K562 (cell line): Measurements from ENCODE around the gene JHY. TPM values are rescaled to one million over a fixed set of nuclear protein-coding genes. Genes with fewer than 3 reads are reported as not detected.

Experiments used
- ATAC-seq: fragments of 200-7000 bp; cut with Tn5 transposase; 3 replicates; pipeline ENCODE4 v1.9.1; 2020; ENCODE audit warnings: moderate library complexity
- BruUV-seq: library from RNA; stranded (reverse); fragments of 400-500 nt; replicated peaks from 2 replicates; lab custom pipeline; 2021; lab: Mats Ljungman, UMichigan
- CTCF ChIA-PET: fragments of 300-600 bp; formaldehyde crosslinking; extraction: SDS; loops from one replicate; lab custom pipeline; 2021; ENCODE audit warnings: low intra/inter-chr PET ratio; lab: Yijun Ruan, JAX
- POLR2A ChIA-PET: fragments of 300-600, 350-650 bp; sonication (Branson Sonifier 250); formaldehyde crosslinking; extraction: SDS; loops from one replicate; lab custom pipeline; 2021; ENCODE audit warnings: antibody characterized with exemption, inconsistent platforms; lab: Yijun Ruan, JAX
- DNase-seq, 4 experiments: peaks; one replicate each; pipeline versions ENCODE4 v3.0.0 to v3.0.0-alpha.2; 2011 to 2018; ENCODE audit warnings: low spot score in 3 of 4, mixed read lengths in 3 of 4; ENCODE audit errors: extremely low read depth in 1 of 4
- FAIRE-seq: peaks from 2 replicates; lab custom pipeline; 2011; peaks lifted over from hg19 to GRCh38; lab: Jason Lieb, UNC
- H2AFZ ChIP-seq: 2 replicates; pipeline ENCODE4 v1.6.0; 2011; ENCODE audit warnings: low read depth, low read length, control low read depth, inconsistent platforms
- H3K27ac ChIP-seq: fragments of 200-600 bp; 3 replicates; pipeline ENCODE4 v1.8.0; 2011; ENCODE audit warnings: low read depth, mild to moderate bottlenecking, control low read depth, inconsistent platforms, low read length, moderate library complexity, mixed read lengths; ENCODE audit errors: extremely low read depth
- H3K27me3 ChIP-seq, 2 experiments: fragments of 300-600 bp in 1 of 2; 2 replicates in 1 of 2; 3 replicates in 1 of 2; pipeline versions ENCODE4 v1.6.0 to v1.8.0; 2011; ENCODE audit warnings: inconsistent platforms in 2 of 2, low read length in 2 of 2, mild to moderate bottlenecking in 1 of 2, mixed read lengths in 1 of 2, moderate library complexity in 1 of 2; ENCODE audit not compliant: control insufficient read depth in 2 of 2, insufficient read depth in 2 of 2
- H3K36me3 ChIP-seq: fragments of 300-600 bp; 3 replicates; pipeline ENCODE4 v1.8.0; 2011; ENCODE audit warnings: mild to moderate bottlenecking, low read length, inconsistent platforms; ENCODE audit not compliant: control insufficient read depth, insufficient read depth
- H3K4me1 ChIP-seq, 2 experiments: fragments of 200-600 bp in 1 of 2; replicated peaks in 1 of 2; 2 replicates in 1 of 2; 3 replicates in 1 of 2; pipeline versions ENCODE4 v1.5.1 to v1.8.0; 2011; ENCODE audit warnings: inconsistent platforms in 2 of 2, low read length in 2 of 2, mild to moderate bottlenecking in 1 of 2, mixed read lengths in 1 of 2, moderate library complexity in 1 of 2; ENCODE audit not compliant: control insufficient read depth in 2 of 2, insufficient read depth in 2 of 2
- H3K4me2 ChIP-seq: 2 replicates; pipeline ENCODE4 v1.6.1; 2011; ENCODE audit warnings: low read length, control low read depth, inconsistent platforms, mixed read lengths; ENCODE audit not compliant: insufficient read depth
- H3K4me3 ChIP-seq: fragments of 200-600 bp; sonication (generic), shearing (Covaris generic); 2 replicates; pipeline ENCODE4 v1.5.1; 2016; ENCODE audit warnings: control low read depth, inconsistent platforms
- H3K79me2 ChIP-seq: fragments of 200-600 bp; 3 replicates; pipeline ENCODE4 v1.8.0; 2011; ENCODE audit warnings: low read length, inconsistent platforms; ENCODE audit not compliant: control insufficient read depth, insufficient read depth
- H3K9ac ChIP-seq, 2 experiments: 2 replicates each; pipeline versions ENCODE4 v1.6.0 to v1.6.1; 2011; ENCODE audit warnings: low read depth in 2 of 2, low read length in 2 of 2, control low read depth in 1 of 2, inconsistent platforms in 1 of 2, mild to moderate bottlenecking in 1 of 2, mixed read lengths in 1 of 2; ENCODE audit not compliant: insufficient read depth in 1 of 2
- H3K9me1 ChIP-seq: one replicate; pipeline ENCODE4 v1.6.0; 2011; ENCODE audit warnings: inconsistent platforms, mild to moderate bottlenecking, low read length, moderate library complexity; ENCODE audit not compliant: control insufficient read depth, insufficient read depth
- H3K9me3 ChIP-seq: replicated peaks from 2 replicates; pipeline ENCODE4 v1.5.1; 2011; ENCODE audit warnings: low read depth, low read length, inconsistent platforms; ENCODE audit not compliant: control insufficient read depth, insufficient read depth
- H4K20me1 ChIP-seq: replicated peaks from 2 replicates; pipeline ENCODE4 v1.6.1; 2011; ENCODE audit warnings: low read length, inconsistent platforms, mixed read lengths; ENCODE audit not compliant: control insufficient read depth, insufficient read depth
- DNMT1 ChIP-seq: fragments of 450-650 bp; IDR thresholded peaks from 2 replicates; pipeline ENCODE4 v1.6.1; 2016; ENCODE audit warnings: antibody characterized with exemption, mild to moderate bottlenecking
- ESRRA ChIP-seq: fragments of 450-650 bp; IDR thresholded peaks from 2 replicates; pipeline ENCODE4 v1.6.1; 2014; ENCODE audit warnings: low read depth, mild to moderate bottlenecking, moderate library complexity, borderline replicate concordance
- GATAD2A ChIP-seq: fragments of 450-650 bp; IDR thresholded peaks from 2 replicates; pipeline ENCODE4 v1.6.1; 2017
- HCFC1 ChIP-seq: IDR thresholded peaks from 2 replicates; pipeline ENCODE4 v1.6.1; 2012; ENCODE audit warnings: low read depth, low read length, improper control_type of control experiment
- NFIX ChIP-seq: fragments of 250-450 bp; sonication (Bioruptor Pico); IDR thresholded peaks from 2 replicates; pipeline ENCODE4 v1.4.0; 2020; ENCODE audit warnings: low read depth, mild to moderate bottlenecking, moderate library complexity
- NR4A1 ChIP-seq, 2 experiments: fragments of 250-450 bp in 1 of 2; fragments of 450-650 bp in 1 of 2; sonication (Bioruptor Pico) in 1 of 2; IDR thresholded peaks; 2 replicates each; pipeline versions ENCODE4 v1.4.0 to v1.6.1; 2016 to 2020; ENCODE audit warnings: mild to moderate bottlenecking in 2 of 2, missing compliant biosample characterization in 1 of 2, missing genetic modification characterization in 1 of 2, moderate library complexity in 1 of 2
- PCBP1 ChIP-seq: fragments of 200-400 bp; formaldehyde crosslinking; IDR thresholded peaks from 2 replicates; pipeline ENCODE4 v1.6.1; 2018; ENCODE audit warnings: mild to moderate bottlenecking, low read depth, low read length; ENCODE audit not compliant: poor library complexity, severe bottlenecking
- POLR2G ChIP-seq: fragments of 200-400 bp; formaldehyde crosslinking; IDR thresholded peaks from 2 replicates; pipeline ENCODE4 v1.6.1; 2017; ENCODE audit warnings: low read depth, mild to moderate bottlenecking, antibody characterized with exemption, low read length, moderate library complexity
- RBM34 ChIP-seq: fragments of 200-400 bp; formaldehyde crosslinking; IDR thresholded peaks from 2 replicates; pipeline ENCODE4 v1.6.1; 2018; ENCODE audit warnings: low read length, borderline replicate concordance; ENCODE audit not compliant: insufficient read depth
- RFX7 ChIP-seq: fragments of 250-450 bp; sonication (Bioruptor Pico); IDR thresholded peaks from 2 replicates; pipeline ENCODE4 v1.5.1; 2021; ENCODE audit warnings: mild to moderate bottlenecking
- SMARCB1 ChIP-seq: IDR thresholded peaks from 2 replicates; pipeline ENCODE4 v1.6.1; 2011; ENCODE audit warnings: improper control_type of control experiment, low read depth; ENCODE audit not compliant: insufficient read length
- STAT5B ChIP-seq: fragments of 250-450 bp; sonication (Bioruptor Pico); IDR thresholded peaks from 2 replicates; pipeline ENCODE4 v1.8.0; 2021; ENCODE audit warnings: mild to moderate bottlenecking, inconsistent platforms
- TBP ChIP-seq: optimal IDR thresholded peaks from 2 replicates; pipeline ENCODE3; 2011; ENCODE audit warnings: low read depth, low read length, improper control_type of control experiment
- TGIF2 ChIP-seq: sonication (generic); formaldehyde crosslinking; IDR thresholded peaks from 2 replicates; pipeline ENCODE4 v1.8.1; 2022; ENCODE audit warnings: mild to moderate bottlenecking, missing genetic modification reagents, moderate library complexity
- ZBTB26 ChIP-seq: fragments of 450-650 bp; formaldehyde crosslinking; IDR thresholded peaks from 2 replicates; pipeline ENCODE4 v1.4.0; 2022; ENCODE audit warnings: missing genetic modification characterization
- ZKSCAN1 ChIP-seq: fragments of 150-350 bp; IDR thresholded peaks from 2 replicates; pipeline ENCODE4 v1.6.1; 2016; ENCODE audit warnings: low read depth, low read length
- ZNF12 ChIP-seq: sonication (generic); formaldehyde crosslinking; IDR thresholded peaks from 2 replicates; pipeline ENCODE4 v1.4.0; 2020; ENCODE audit warnings: mild to moderate bottlenecking, missing genetic modification reagents
- WGBS: fragments of 100-300 bp; shearing (Covaris generic); methylation state at CpG from one replicate; pipeline ENCODE4 v1.1.6; 2016; ENCODE audit warnings: low coverage, mixed read lengths; ENCODE audit not compliant: insufficient coverage; ENCODE audit errors: missing lambda C conversion rate; 5-methylcytosine and 5-hydroxymethylcytosine counted together
- in situ Hi-C: fragments of 300-500 bp; cut with MboI; formaldehyde crosslinking; loops from 4 replicates; pipeline ENCODE4 v1.15.0; 2018; ENCODE audit warnings: inconsistent platforms, mixed read lengths
- intact Hi-C: fragments of 100-400 bp; cut with micrococcal nuclease; formaldehyde crosslinking; loops from 2 replicates; pipeline ENCODE4 v1.14.2; 2022
- polyA plus RNA-seq, 8 experiments: library from polyadenylated mRNA; depleted of rRNA in 4 of 8; stranded (reverse) in 5 of 8; unstranded in 3 of 8; fragments of >200 nt; fragmentation: Nextera tagmentation in 2 of 8; fragmentation: Illumina TruSeq in 1 of 8; extraction: Ambion mirVana in 2 of 8; extraction: Trizol in 1 of 8; gene quantifications; 2 replicates each; pipeline versions ENCODE4 v1.2.1 to v1.2.3, GENCODE V29; 2011 to 2014; ENCODE audit warnings: inconsistent platforms in 1 of 8, missing spikeins in 1 of 8
- total RNA-seq, 7 experiments: library from RNA; depleted of rRNA in 6 of 7; stranded (reverse); fragments of >200 nt in 6 of 7; fragmentation: Illumina TruSeq in 2 of 7; extraction: Trizol in 2 of 7; gene quantifications; 2 replicates each; pipeline versions ENCODE4 v1.2.1 to v1.2.3, GENCODE V29; 2011 to 2021; ENCODE audit warnings: low replicate concordance in 1 of 7
- TF ChIP-seq, protein P1 (sequence below): fragments of 250-450 bp; sonication (Bioruptor Pico); IDR thresholded peaks from 2 replicates; pipeline ENCODE4 v1.4.0; 2020; ENCODE audit warnings: mild to moderate bottlenecking, moderate library complexity

Gene JHY
- total and polyA plus RNA-seq, 9 of the 15 experiments (the other 6 are each of a cell fraction or from before 2014, with no cell fraction given): not detected

DNA sequence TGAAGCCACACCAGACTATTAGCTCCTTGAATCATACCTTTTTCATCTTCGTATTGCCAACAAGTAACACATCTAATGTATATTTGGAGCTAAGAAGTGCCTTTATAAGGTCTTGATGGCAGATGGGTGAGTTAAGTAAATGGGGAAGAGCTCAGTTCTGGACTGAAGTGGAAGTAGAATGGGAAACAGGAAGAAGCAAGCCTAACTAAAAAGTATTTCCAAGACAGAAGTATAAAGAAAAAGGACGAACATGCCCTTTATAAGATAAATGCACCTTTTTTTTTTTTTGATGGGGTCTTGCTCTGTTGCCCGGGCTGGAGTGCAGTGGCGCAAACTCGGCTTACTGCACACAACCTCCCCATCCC lies 29.8 kb upstream of the JHY start:
- no peak for DNase-seq
- H3K4me1 ChIP-seq: no peaks in the 10 kb centered on the region; a peak in 1 of 5 replicates
- in situ Hi-C loops: no loop called here

More for the DNA sequence above, 29.8 kb upstream of the JHY start:
- no peaks in the 10 kb centered on the region for H3K36me3 ChIP-seq
- no peaks in the 10 kb centered on the region; the same call in 1 of the 2 replicates for H4K20me1 ChIP-seq
- intact Hi-C loops: loop anchor here (5.0 kb wide), 1 partner anchor 55 kb away; no protein-coding TSS in a partner anchor
- TF ChIP-seq SMARCB1 (no peak), ESRRA (no peak), HCFC1 (no peak), NR4A1 (CRISPR knock-in tag; IDR thresholded peaks at IDR 0.05) (no peak), NR4A1 (tag; IDR thresholded peaks at IDR 0.05) (no peak), TGIF2 (CRISPR knock-in tag) (no peak), RFX7 (CRISPR knock-in tag) (no peak), PCBP1 (no peak), NFIX (CRISPR knock-in tag) (no peak), GATAD2A (no peak), ZBTB26 (no peak), ZNF12 (CRISPR knock-in tag) (no peak), ZKSCAN1 (no peak), POLR2G (no peak), DNMT1 (no peak), STAT5B (CRISPR knock-in tag) (no peak), TBP (no peak), RBM34 (no peak)
- TF ChIP-seq, protein P1, sequence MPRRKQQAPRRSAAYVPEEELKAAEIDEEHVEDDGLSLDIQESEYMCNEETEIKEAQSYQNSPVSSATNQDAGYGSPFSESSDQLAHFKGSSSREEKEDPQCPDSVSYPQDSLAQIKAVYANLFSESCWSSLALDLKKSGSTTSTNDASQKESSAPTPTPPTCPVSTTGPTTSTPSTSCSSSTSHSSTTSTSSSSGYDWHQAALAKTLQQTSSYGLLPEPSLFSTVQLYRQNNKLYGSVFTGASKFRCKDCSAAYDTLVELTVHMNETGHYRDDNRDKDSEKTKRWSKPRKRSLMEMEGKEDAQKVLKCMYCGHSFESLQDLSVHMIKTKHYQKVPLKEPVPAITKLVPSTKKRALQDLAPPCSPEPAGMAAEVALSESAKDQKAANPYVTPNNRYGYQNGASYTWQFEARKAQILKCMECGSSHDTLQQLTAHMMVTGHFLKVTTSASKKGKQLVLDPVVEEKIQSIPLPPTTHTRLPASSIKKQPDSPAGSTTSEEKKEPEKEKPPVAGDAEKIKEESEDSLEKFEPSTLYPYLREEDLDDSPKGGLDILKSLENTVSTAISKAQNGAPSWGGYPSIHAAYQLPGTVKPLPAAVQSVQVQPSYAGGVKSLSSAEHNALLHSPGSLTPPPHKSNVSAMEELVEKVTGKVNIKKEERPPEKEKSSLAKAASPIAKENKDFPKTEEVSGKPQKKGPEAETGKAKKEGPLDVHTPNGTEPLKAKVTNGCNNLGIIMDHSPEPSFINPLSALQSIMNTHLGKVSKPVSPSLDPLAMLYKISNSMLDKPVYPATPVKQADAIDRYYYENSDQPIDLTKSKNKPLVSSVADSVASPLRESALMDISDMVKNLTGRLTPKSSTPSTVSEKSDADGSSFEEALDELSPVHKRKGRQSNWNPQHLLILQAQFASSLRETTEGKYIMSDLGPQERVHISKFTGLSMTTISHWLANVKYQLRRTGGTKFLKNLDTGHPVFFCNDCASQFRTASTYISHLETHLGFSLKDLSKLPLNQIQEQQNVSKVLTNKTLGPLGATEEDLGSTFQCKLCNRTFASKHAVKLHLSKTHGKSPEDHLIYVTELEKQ (CRISPR knock-in tag): no peak
- TF ChIP-seq, all 486 proteins: peak for 0
- FAIRE-seq (no peak), ATAC-seq (no peak)
- Histone ChIP-seq H3K9me3 (no peaks in the 10 kb centered on the region), H3K9ac (no peak overlapping the region), H3K9me1 (no peaks in the 10 kb centered on the region), H3K27ac (no peak overlapping the region), H3K27me3 (no peaks in the 10 kb centered on the region; a peak in 2 of 5 replicates), H2AFZ (no peak overlapping the region), H3K79me2 (no peaks in the 10 kb centered on the region), H3K4me3 (no peak overlapping the region), H3K4me2 (no peak overlapping the region)
- WGBS: 0% methylated on average over 5 of the region's 5 CpGs
- ChIA-PET CTCF (no interaction called here), POLR2A (interaction anchor here (1.0 kb wide), 1 partner anchor 10 kb away, joined by 3 read pairs; no protein-coding TSS in a partner anchor)
- BruUV-seq: no TSS peak
